ENCODE data around the gene RFX3.

Gene RFX3

DNA sequence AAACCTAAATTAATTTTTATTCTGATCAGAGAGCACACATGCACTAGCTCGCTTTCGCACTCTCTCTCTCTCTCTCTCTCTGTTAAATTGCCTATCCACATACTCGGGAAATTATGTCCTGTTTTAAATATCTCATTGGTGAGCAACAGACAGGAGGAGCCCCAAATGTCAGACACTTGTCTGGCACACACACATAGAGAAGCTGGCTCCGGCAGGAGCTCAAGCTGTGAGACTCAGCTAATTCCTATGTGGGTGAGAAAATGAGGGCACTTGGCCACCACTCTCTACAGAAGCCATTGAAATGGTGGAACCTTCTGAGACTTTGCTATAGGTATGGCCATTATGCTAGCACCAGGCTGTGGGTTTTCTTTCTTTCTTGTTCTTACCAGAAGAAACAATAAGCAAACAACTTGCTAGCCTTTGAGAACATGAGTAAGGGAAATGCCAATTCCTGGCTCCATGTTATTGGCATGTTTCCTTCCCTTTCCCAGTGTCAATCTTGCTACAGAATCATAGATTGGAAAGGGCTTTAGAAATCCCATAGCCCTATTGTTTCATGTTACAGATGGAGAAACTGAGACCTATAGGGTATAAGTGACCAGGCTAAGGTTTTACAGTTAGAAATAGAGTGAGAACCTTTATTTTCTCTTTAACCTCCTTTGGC lies 9.0 kb downstream of the RFX3 start:
- TF ChIP-seq FOXM1 (IDR thresholded peaks at IDR 0.05; ENCODE audit: borderline replicate concordance, low read depth), result no peak
- TF ChIP-seq, protein P1, sequence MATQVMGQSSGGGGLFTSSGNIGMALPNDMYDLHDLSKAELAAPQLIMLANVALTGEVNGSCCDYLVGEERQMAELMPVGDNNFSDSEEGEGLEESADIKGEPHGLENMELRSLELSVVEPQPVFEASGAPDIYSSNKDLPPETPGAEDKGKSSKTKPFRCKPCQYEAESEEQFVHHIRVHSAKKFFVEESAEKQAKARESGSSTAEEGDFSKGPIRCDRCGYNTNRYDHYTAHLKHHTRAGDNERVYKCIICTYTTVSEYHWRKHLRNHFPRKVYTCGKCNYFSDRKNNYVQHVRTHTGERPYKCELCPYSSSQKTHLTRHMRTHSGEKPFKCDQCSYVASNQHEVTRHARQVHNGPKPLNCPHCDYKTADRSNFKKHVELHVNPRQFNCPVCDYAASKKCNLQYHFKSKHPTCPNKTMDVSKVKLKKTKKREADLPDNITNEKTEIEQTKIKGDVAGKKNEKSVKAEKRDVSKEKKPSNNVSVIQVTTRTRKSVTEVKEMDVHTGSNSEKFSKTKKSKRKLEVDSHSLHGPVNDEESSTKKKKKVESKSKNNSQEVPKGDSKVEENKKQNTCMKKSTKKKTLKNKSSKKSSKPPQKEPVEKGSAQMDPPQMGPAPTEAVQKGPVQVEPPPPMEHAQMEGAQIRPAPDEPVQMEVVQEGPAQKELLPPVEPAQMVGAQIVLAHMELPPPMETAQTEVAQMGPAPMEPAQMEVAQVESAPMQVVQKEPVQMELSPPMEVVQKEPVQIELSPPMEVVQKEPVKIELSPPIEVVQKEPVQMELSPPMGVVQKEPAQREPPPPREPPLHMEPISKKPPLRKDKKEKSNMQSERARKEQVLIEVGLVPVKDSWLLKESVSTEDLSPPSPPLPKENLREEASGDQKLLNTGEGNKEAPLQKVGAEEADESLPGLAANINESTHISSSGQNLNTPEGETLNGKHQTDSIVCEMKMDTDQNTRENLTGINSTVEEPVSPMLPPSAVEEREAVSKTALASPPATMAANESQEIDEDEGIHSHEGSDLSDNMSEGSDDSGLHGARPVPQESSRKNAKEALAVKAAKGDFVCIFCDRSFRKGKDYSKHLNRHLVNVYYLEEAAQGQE (IDR thresholded peaks at IDR 0.05; ENCODE audit: low read depth), result no peak
- no peak for TF ChIP-seq EP300 (IDR thresholded peaks at IDR 0.05; ENCODE audit: borderline replicate concordance)
- TF ChIP-seq MAX (IDR thresholded peaks at IDR 0.05), result no peak
- TF ChIP-seq CEBPB (IDR thresholded peaks at IDR 0.05), result no peak
- TF ChIP-seq, protein P2, sequence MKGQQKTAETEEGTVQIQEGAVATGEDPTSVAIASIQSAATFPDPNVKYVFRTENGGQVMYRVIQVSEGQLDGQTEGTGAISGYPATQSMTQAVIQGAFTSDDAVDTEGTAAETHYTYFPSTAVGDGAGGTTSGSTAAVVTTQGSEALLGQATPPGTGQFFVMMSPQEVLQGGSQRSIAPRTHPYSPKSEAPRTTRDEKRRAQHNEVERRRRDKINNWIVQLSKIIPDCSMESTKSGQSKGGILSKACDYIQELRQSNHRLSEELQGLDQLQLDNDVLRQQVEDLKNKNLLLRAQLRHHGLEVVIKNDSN (IDR thresholded peaks at IDR 0.05), result no peak
- TF ChIP-seq CREB1 (IDR thresholded peaks at IDR 0.05; ENCODE audit: low read depth), result no peak
- no peak for TF ChIP-seq EGR1 (IDR thresholded peaks at IDR 0.05)
- TF ChIP-seq TCF12 (IDR thresholded peaks at IDR 0.05; ENCODE audit: low read depth), result no peak
- TF ChIP-seq TAF1 (IDR thresholded peaks at IDR 0.05; ENCODE audit: low read depth), result no peak
- TF ChIP-seq TEAD4 (IDR thresholded peaks at IDR 0.05), result no peak
- no peak for TF ChIP-seq ZBTB7A (IDR thresholded peaks at IDR 0.05; ENCODE audit: low read depth)

GRCh38 chr9:3515405-3515804 lies 10.4 kb downstream of the RFX3 start:
- TF ChIP-seq TEAD4 (IDR thresholded peaks at IDR 0.05), result no peak
- TF ChIP-seq RAD21 (IDR thresholded peaks at IDR 0.05; ENCODE audit: low read depth), result no peak
- TF ChIP-seq TAF1 (IDR thresholded peaks at IDR 0.05; ENCODE audit: low read depth), result no peak
- TF ChIP-seq EP300 (IDR thresholded peaks at IDR 0.05; ENCODE audit: borderline replicate concordance), result no peak
- no peak for TF ChIP-seq MAX (IDR thresholded peaks at IDR 0.05)
- TF ChIP-seq CREB1 (IDR thresholded peaks at IDR 0.05; ENCODE audit: low read depth), result no peak
- no peak for TF ChIP-seq EGR1 (IDR thresholded peaks at IDR 0.05)
- TF ChIP-seq ZBTB7A (IDR thresholded peaks at IDR 0.05; ENCODE audit: low read depth), result no peak
- TF ChIP-seq, protein P1 (IDR thresholded peaks at IDR 0.05; ENCODE audit: low read depth), result no peak
- no peak for TF ChIP-seq YY1 (IDR thresholded peaks at IDR 0.05; ENCODE audit: low read depth)
- no peak for TF ChIP-seq CEBPB (IDR thresholded peaks at IDR 0.05)
- no peak for TF ChIP-seq FOXM1 (IDR thresholded peaks at IDR 0.05; ENCODE audit: borderline replicate concordance, low read depth)
- TF ChIP-seq, protein P2 (IDR thresholded peaks at IDR 0.05), result no peak
- no peak for TF ChIP-seq NFIC (IDR thresholded peaks at IDR 0.05)
- no peak for TF ChIP-seq TCF12 (IDR thresholded peaks at IDR 0.05; ENCODE audit: low read depth)

DNA sequence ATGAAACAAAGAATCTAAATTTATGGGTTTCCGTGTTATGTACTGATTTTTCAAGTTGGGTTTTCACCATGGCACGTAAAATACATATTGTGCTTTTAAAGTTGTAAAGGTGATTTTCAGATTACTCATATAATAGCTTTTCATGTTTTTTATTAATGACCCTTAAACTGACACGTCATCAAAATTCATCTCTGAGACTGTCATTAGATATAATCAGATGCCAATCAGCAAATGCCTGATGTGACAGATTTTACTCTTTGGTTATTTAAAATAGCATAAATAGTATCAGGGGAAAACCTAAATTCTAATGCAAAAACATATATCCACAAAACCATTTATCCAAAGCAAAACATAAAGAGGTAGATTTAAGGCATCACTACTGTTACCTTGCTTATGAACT lies 11.0 kb downstream of the RFX3 start:
- TF ChIP-seq, protein P1 (IDR thresholded peaks at IDR 0.05; ENCODE audit: low read depth), result no peak
- no peak for TF ChIP-seq YY1 (IDR thresholded peaks at IDR 0.05; ENCODE audit: low read depth)
- TF ChIP-seq EGR1 (IDR thresholded peaks at IDR 0.05), result no peak
- no peak for TF ChIP-seq TCF12 (IDR thresholded peaks at IDR 0.05; ENCODE audit: low read depth)
- TF ChIP-seq CREB1 (IDR thresholded peaks at IDR 0.05; ENCODE audit: low read depth), result no peak
- no peak for TF ChIP-seq MAX (IDR thresholded peaks at IDR 0.05)
- TF ChIP-seq, protein P2 (IDR thresholded peaks at IDR 0.05), result no peak
- TF ChIP-seq EP300 (IDR thresholded peaks at IDR 0.05; ENCODE audit: borderline replicate concordance), result no peak
- TF ChIP-seq NFIC (IDR thresholded peaks at IDR 0.05), result no peak
- TF ChIP-seq TAF1 (IDR thresholded peaks at IDR 0.05; ENCODE audit: low read depth), result no peak
- no peak for TF ChIP-seq FOXM1 (IDR thresholded peaks at IDR 0.05; ENCODE audit: borderline replicate concordance, low read depth)
- no peak for TF ChIP-seq ZBTB7A (IDR thresholded peaks at IDR 0.05; ENCODE audit: low read depth)
- no peak for TF ChIP-seq RAD21 (IDR thresholded peaks at IDR 0.05; ENCODE audit: low read depth)
- no peak for TF ChIP-seq CEBPB (IDR thresholded peaks at IDR 0.05)
- TF ChIP-seq TEAD4 (IDR thresholded peaks at IDR 0.05), result no peak

All from Ishikawa (cell line).